ENCODE data around the gene AIDA. TPM values are rescaled to one million over a fixed set of nuclear protein-coding genes. Genes with fewer than 3 reads are reported as not detected.

Gene AIDA
- total RNA-seq, 1 donor from 2014 or later: 74.5 TPM

- Mint-ChIP-seq H3K27ac (ENCODE audit: unreplicated experiment) (no peak overlapping the region), H3K9me3 (ENCODE audit: low read depth) (no peaks in the 10 kb centered on the region), H3K27me3 (ENCODE audit: low read depth) (no peaks in the 10 kb centered on the region), H3K4me1 (ENCODE audit: low read depth) (no peaks in the 10 kb centered on the region), H3K36me3 (ENCODE audit: low read depth) (no peaks in the 10 kb centered on the region), H3K4me3 (ENCODE audit: unreplicated experiment) (no peak overlapping the region)
- no peak for DNase-seq (ENCODE audit: low spot score)
- TF ChIP-seq CTCF (IDR thresholded peaks at IDR 0.05): no peak
Observed at GRCh38 chr1:222739929-222740328, 27.6 kb upstream of the AIDA start.

DNA sequence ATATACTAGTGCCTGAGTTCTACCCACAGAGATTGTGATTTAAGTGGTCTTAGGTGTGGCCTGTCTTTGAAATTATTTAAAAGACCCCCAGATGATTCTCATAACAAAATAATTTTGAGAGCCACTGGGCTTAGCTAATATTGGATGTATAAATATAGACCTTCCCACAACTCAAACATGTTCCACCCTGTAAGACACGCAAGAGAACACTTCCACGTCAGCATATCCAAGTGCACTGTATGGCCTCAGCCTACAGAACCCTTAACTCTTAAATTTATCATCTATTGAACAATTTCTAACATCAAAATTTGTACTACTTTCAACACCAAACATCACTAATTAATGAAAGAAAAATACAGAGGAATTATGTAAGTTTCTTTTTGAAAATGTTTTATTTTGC lies 27.2 kb upstream of the AIDA start:
- H3K9me3 Mint-ChIP-seq (ENCODE audit: low read depth): no peaks in the 10 kb centered on the region
- DNase-seq (ENCODE audit: low spot score): no peak
- no peak overlapping the region for H3K27ac Mint-ChIP-seq (ENCODE audit: unreplicated experiment)
- no peak for TF ChIP-seq CTCF (IDR thresholded peaks at IDR 0.05)
- H3K4me1 Mint-ChIP-seq (ENCODE audit: low read depth): no peaks in the 10 kb centered on the region
- H3K4me3 Mint-ChIP-seq (ENCODE audit: unreplicated experiment): no peak overlapping the region
- no peaks in the 10 kb centered on the region for H3K27me3 Mint-ChIP-seq (ENCODE audit: low read depth)
- H3K36me3 Mint-ChIP-seq (ENCODE audit: low read depth): no peaks in the 10 kb centered on the region

GRCh38 chr1:222736972-222737371 lies 24.7 kb upstream of the AIDA start, which contains the start of gene FAM177B:
Gene FAM177B, plus strand, starts transcription at chr1:222737202. Its CDS starts 9,344 bp downstream, at chr1:222746546.
- Mint-ChIP-seq H3K27ac (ENCODE audit: unreplicated experiment) (no peak within 1 kb of the TSS), H3K4me1 (ENCODE audit: low read depth) (no peaks in the 10 kb centered on the region), H3K36me3 (ENCODE audit: low read depth) (peaks cover 10% of the 10 kb centered on the region), H3K27me3 (ENCODE audit: low read depth) (no peaks in the 10 kb centered on the region), H3K4me3 (ENCODE audit: unreplicated experiment) (no peak within 1 kb of the TSS), H3K9me3 (ENCODE audit: low read depth) (no peaks in the 10 kb centered on the region)
- no peak for TF ChIP-seq CTCF (IDR thresholded peaks at IDR 0.05)
- no peak for DNase-seq (ENCODE audit: low spot score)

DNA sequence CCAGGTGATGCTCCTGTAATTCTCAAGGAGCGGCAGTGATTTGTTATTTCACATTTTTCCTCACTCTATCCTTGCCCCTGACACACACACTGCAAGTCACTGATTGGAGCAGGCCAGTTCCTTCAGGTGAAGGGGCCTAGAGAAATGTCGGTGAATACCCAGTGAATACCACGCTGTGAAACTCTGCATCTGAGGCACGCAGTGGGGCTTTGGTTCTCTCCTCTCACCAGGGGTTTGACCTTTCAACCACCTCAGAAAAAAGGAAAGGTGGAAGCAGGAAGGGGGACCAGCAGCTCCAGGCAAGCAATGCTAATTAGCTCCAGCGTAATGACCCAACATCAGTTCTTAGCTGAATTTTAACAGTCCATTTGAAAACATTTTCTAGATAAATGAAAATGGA lies 24.2 kb upstream of the AIDA start:
- H3K36me3 Mint-ChIP-seq (ENCODE audit: low read depth): peaks cover 13% of the 10 kb centered on the region
- H3K4me3 Mint-ChIP-seq (ENCODE audit: unreplicated experiment): no peak overlapping the region
- DNase-seq (ENCODE audit: low spot score): no peak
- no peaks in the 10 kb centered on the region for H3K27me3 Mint-ChIP-seq (ENCODE audit: low read depth)
- no peak for TF ChIP-seq CTCF (IDR thresholded peaks at IDR 0.05)
- no peak overlapping the region for H3K27ac Mint-ChIP-seq (ENCODE audit: unreplicated experiment)
- H3K9me3 Mint-ChIP-seq (ENCODE audit: low read depth): no peaks in the 10 kb centered on the region
- H3K4me1 Mint-ChIP-seq (ENCODE audit: low read depth): no peaks in the 10 kb centered on the region

GRCh38 chr1:222734740-222735139 lies 22.4 kb upstream of the AIDA start:
- no peak for DNase-seq (ENCODE audit: low spot score)
- no peak for TF ChIP-seq CTCF (IDR thresholded peaks at IDR 0.05)
- Mint-ChIP-seq H3K27ac (ENCODE audit: unreplicated experiment) (no peak overlapping the region), H3K4me3 (ENCODE audit: unreplicated experiment) (no peak overlapping the region), H3K9me3 (ENCODE audit: low read depth) (no peaks in the 10 kb centered on the region), H3K36me3 (ENCODE audit: low read depth) (peaks cover 21% of the 10 kb centered on the region), H3K4me1 (ENCODE audit: low read depth) (no peaks in the 10 kb centered on the region), H3K27me3 (ENCODE audit: low read depth) (no peaks in the 10 kb centered on the region)

Measured in chondrocyte (in vitro differentiated cells).